Type B pancreatic cell (in vitro differentiated cells): ENCODE measurements around the gene TRAK2. TPM values are rescaled to one million over a fixed set of nuclear protein-coding genes. Genes with fewer than 3 reads are reported as not detected.
"Not testable (repeated sequence)": the region's sequence is repeated elsewhere in the genome, so short reads cannot be mapped to it uniquely, and the experiment has no call there.

Experiments
- DNase-seq: peaks from one replicate; pipeline ENCODE4 v3.0.0; 2021; ENCODE audit warnings: mixed read lengths; ENCODE audit not compliant: unreplicated experiment; ENCODE audit errors: extremely low spot score
- H3K27ac Mint-ChIP-seq: 2 replicates; pipeline ENCODE4 v1.8.0; 2021; ENCODE audit warnings: mild to moderate bottlenecking, mixed read lengths
- H3K27me3 Mint-ChIP-seq: 2 replicates; pipeline ENCODE4 v1.8.0; 2021; ENCODE audit warnings: mixed read lengths
- H3K36me3 Mint-ChIP-seq: 2 replicates; pipeline ENCODE4 v1.8.0; 2021; ENCODE audit warnings: mixed read lengths
- H3K4me1 Mint-ChIP-seq: one replicate; pipeline ENCODE4 v1.8.0; 2021; ENCODE audit warnings: mixed read lengths; ENCODE audit not compliant: unreplicated experiment
- H3K4me3 Mint-ChIP-seq: 2 replicates; pipeline ENCODE4 v1.8.0; 2021; ENCODE audit warnings: mild to moderate bottlenecking, mixed read lengths
- H3K9me3 Mint-ChIP-seq: 2 replicates; pipeline ENCODE4 v1.8.0; 2021; ENCODE audit warnings: mixed read lengths
- total RNA-seq: library from RNA; stranded (reverse); gene quantifications from 2 replicates; pipeline ENCODE4 v1.2.1, GENCODE V29; 2021; ENCODE audit warnings: low replicate concordance
- TF ChIP-seq, protein P1 (sequence below): fragments of 200-600 bp; sonication (generic); conservative IDR thresholded peaks from 2 replicates; pipeline ENCODE4 v1.5.0; 2021; ENCODE audit warnings: antibody characterized with exemption, mild to moderate bottlenecking

TRAK2 gene
- total RNA-seq, 1 donor from 2014 or later: 24.6 TPM

- Mint-ChIP-seq H3K27ac (no peak overlapping the region), H3K27me3 (no peaks in the 10 kb centered on the region), H3K36me3 (peaks cover 9% of the 10 kb centered on the region), H3K4me1 (peaks cover 32% of the 10 kb centered on the region), H3K9me3 (no peaks in the 10 kb centered on the region), H3K4me3 (no peak overlapping the region)
- no peak for DNase-seq
- TF ChIP-seq, protein P1, sequence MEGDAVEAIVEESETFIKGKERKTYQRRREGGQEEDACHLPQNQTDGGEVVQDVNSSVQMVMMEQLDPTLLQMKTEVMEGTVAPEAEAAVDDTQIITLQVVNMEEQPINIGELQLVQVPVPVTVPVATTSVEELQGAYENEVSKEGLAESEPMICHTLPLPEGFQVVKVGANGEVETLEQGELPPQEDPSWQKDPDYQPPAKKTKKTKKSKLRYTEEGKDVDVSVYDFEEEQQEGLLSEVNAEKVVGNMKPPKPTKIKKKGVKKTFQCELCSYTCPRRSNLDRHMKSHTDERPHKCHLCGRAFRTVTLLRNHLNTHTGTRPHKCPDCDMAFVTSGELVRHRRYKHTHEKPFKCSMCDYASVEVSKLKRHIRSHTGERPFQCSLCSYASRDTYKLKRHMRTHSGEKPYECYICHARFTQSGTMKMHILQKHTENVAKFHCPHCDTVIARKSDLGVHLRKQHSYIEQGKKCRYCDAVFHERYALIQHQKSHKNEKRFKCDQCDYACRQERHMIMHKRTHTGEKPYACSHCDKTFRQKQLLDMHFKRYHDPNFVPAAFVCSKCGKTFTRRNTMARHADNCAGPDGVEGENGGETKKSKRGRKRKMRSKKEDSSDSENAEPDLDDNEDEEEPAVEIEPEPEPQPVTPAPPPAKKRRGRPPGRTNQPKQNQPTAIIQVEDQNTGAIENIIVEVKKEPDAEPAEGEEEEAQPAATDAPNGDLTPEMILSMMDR: no peak
Measured at GRCh38 chr2:201436141-201436540, 15.1 kb downstream of the TRAK2 start.

DNA sequence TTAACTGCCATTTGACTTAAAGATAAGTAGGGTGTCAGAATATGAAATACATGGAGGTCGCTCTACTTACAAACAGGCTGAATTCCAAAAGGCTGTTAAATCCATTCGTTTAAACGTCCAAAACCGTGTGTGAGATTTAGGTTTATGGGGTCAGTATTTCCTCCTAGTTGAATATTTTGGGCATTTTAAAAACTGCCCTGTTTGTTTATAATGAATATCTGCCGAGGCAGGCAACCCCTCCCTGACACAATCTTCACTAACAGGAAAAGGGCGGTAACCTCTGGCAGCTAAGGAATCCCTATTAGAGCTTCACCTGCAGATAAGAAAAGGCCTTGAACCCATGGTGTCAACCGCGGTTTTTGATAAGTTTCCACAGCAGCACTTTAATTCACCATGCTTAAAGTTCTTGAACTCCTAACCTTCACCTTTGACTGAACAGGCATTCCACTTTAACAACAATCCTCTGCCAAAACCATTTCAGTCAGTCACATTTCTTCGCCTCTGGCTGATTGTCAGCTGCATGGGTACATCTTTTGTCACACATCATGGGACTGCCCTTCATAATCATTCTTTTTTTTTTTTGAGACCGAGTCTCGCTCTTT is 17.8 kb downstream of the TRAK2 start:
- Mint-ChIP-seq H3K27ac (peak overlapping the region; percentile 56), H3K9me3 (peaks cover 7% of the 10 kb centered on the region), H3K4me1 (peaks cover 26% of the 10 kb centered on the region), H3K27me3 (no peaks in the 10 kb centered on the region), H3K36me3 (peaks cover 20% of the 10 kb centered on the region), H3K4me3 (no peak overlapping the region)
- TF ChIP-seq, protein P1: no peak
- DNase-seq: no peak

DNA sequence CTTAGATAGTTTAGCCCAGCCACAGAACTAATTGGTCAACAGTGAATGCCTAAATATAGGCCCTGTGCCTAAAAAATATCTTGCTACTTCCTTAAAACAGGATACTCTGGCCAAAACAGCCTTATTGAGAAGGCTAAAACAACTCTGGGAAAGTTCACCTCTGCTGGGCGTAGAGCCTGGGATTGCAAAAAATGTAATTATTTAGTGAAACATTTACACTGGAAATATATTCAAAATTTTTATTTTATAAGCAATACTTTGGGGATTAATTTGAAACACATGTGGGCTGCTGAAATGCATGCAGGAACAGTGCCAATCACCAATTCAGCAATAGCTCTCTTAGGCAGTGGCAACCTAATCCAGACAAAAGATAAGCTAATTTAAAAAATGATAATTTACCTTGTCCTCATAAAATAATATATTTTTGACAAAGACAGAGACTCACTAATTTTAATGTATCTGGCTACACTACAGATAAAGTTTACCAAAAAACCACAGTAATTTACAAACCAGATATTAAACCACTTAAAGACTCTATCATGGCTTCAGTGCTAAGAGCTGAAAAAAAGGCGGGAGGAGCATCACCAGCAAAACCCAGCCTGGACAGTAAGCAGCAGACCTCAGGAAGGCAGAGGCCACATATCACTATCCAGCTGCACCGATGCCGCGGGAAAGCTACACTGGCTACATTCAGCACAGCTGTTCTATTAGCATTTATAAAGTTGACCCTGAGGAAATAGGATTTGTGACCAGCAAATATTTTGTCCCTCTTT is 18.5 kb downstream of the TRAK2 start:
- Mint-ChIP-seq H3K36me3 (peaks cover 20% of the 10 kb centered on the region), H3K4me1 (peaks cover 22% of the 10 kb centered on the region), H3K27ac (peak overlapping the region; percentile 56), H3K9me3 (peaks cover 7% of the 10 kb centered on the region), H3K27me3 (no peaks in the 10 kb centered on the region), H3K4me3 (no peak overlapping the region)
- TF ChIP-seq, protein P1: no peak
- DNase-seq: no peak

DNA sequence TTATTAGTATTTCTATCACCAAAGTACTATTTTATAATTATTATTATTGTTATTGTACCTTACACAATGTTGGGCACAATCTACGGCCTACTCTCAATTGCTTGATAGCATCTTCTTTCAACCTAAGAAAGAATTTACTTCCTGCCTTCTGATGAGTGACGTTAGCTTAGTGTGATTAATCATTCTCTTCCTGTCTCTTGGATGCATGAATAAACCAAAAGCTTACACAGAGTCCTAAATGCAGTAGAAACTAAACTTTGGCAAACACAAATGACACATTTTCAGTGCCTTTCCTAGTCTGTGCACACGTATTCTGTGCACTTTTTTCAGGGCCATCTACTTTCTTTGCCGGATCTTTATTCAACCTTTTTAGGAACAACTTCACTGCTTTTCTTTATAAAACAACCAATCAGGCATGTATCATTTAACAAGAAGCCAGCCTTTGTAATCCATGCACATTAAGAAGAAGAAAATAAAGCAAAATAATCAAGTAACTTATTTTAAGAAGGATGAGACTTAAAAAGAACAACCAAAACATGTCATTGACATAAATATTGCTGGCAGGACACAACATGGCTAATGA is 19.1 kb downstream of the TRAK2 start:
- peak overlapping the region; percentile 60 for H3K27ac Mint-ChIP-seq
- DNase-seq: no peak
- H3K27me3 Mint-ChIP-seq: no peaks in the 10 kb centered on the region
- H3K9me3 Mint-ChIP-seq: peaks cover 7% of the 10 kb centered on the region
- peaks cover 15% of the 10 kb centered on the region for H3K4me1 Mint-ChIP-seq
- H3K36me3 Mint-ChIP-seq: peaks cover 20% of the 10 kb centered on the region
- TF ChIP-seq, protein P1: no peak
- no peak overlapping the region for H3K4me3 Mint-ChIP-seq

DNA sequence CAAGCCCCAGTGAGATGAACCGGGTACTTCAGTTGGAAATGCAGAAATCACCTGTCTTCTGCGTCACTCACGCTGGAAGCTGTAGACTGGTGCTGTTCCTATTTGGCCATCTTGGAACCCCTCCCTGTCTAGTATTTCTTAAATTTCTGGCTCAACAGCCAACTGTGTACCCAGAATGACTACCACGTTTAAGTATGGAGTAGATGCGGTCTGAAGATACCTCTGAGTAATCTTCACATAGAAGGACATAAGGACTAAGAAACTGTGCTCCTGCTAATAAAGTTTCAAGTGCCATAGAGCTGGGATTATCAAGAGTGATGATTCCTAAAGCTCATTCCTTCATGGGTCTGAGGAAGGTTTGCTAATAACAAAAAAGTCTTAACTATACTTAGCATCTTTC is 20.4 kb downstream of the TRAK2 start:
- TF ChIP-seq, protein P1: no peak
- peaks cover 17% of the 10 kb centered on the region for H3K36me3 Mint-ChIP-seq
- H3K4me1 Mint-ChIP-seq: peaks cover 15% of the 10 kb centered on the region
- H3K27ac Mint-ChIP-seq: no peak overlapping the region
- H3K27me3 Mint-ChIP-seq: no peaks in the 10 kb centered on the region
- DNase-seq: no peak
- H3K4me3 Mint-ChIP-seq: no peak overlapping the region
- peaks cover 7% of the 10 kb centered on the region for H3K9me3 Mint-ChIP-seq

DNA sequence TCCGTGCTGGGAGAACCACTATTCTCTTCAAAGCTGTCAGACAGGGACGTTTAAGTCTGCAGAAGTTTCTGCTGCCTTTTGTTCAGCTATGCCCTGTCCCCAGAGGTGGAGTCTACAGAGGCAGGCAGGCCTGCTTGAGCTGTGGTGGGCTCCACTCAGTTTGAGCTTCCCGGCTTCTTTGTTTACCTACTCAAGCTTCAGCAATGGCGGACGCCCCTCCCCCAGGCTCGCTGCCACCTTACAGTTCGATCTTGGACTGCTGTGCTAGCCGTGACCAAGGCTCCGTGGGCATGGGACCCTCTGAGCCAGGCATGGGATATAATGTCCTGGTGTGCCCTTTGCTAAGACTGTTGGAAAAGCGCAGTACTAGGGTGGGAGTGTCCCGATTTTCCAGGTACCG is 20.9 kb downstream of the TRAK2 start:
- not testable (repeated sequence) for H3K27me3 Mint-ChIP-seq, H3K9me3 Mint-ChIP-seq, DNase-seq, H3K27ac Mint-ChIP-seq, H3K4me3 Mint-ChIP-seq
- H3K36me3 Mint-ChIP-seq: peaks cover 17% of the 10 kb centered on the region
- peaks cover 15% of the 10 kb centered on the region for H3K4me1 Mint-ChIP-seq

DNA sequence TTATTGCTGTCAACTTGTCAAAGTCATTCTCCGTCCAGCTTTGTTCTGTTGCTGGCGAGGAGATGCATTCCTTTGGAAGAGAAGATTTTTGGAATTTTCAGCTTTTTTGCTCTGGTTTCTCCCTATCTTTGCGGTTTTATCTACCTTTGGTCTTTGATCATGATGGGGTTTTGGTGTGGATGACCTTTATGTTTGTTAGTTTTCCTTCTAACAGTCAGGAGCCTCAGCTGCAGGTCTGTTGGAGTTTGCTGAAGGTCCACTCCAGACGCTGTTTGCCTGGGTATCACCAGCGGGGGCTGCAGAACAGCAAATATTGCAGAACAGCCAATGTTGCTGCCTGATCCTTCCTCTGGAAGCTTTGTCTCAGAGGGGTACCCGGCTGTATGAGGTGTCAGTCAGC is 21.4 kb downstream of the TRAK2 start:
- H3K27ac Mint-ChIP-seq, H3K9me3 Mint-ChIP-seq, H3K27me3 Mint-ChIP-seq, DNase-seq, H3K4me3 Mint-ChIP-seq: not testable (repeated sequence)
- Mint-ChIP-seq H3K36me3 (peaks cover 17% of the 10 kb centered on the region), H3K4me1 (peaks cover 15% of the 10 kb centered on the region)

GRCh38 chr2:201428366-201428765 is 22.9 kb downstream of the TRAK2 start:
- not testable (repeated sequence) for H3K27me3 Mint-ChIP-seq, H3K27ac Mint-ChIP-seq, H3K4me3 Mint-ChIP-seq, DNase-seq, H3K9me3 Mint-ChIP-seq
- Mint-ChIP-seq H3K36me3 (peaks cover 17% of the 10 kb centered on the region), H3K4me1 (peaks cover 11% of the 10 kb centered on the region)
